Type B pancreatic cell (in vitro differentiated cells): ENCODE measurements around the gene NMRAL1. TPM values are rescaled to one million over a fixed set of nuclear protein-coding genes. Genes with fewer than 3 reads are reported as not detected.

Source experiments
- DNase-seq: peaks from one replicate; pipeline ENCODE4 v3.0.0; 2021; ENCODE audit warnings: mixed read lengths; ENCODE audit not compliant: unreplicated experiment; ENCODE audit errors: extremely low spot score
- H3K27ac Mint-ChIP-seq: 2 replicates; pipeline ENCODE4 v1.8.0; 2021; ENCODE audit warnings: mild to moderate bottlenecking, mixed read lengths
- H3K27me3 Mint-ChIP-seq: 2 replicates; pipeline ENCODE4 v1.8.0; 2021; ENCODE audit warnings: mixed read lengths
- H3K36me3 Mint-ChIP-seq: 2 replicates; pipeline ENCODE4 v1.8.0; 2021; ENCODE audit warnings: mixed read lengths
- H3K4me1 Mint-ChIP-seq: one replicate; pipeline ENCODE4 v1.8.0; 2021; ENCODE audit warnings: mixed read lengths; ENCODE audit not compliant: unreplicated experiment
- H3K4me3 Mint-ChIP-seq: 2 replicates; pipeline ENCODE4 v1.8.0; 2021; ENCODE audit warnings: mild to moderate bottlenecking, mixed read lengths
- H3K9me3 Mint-ChIP-seq: 2 replicates; pipeline ENCODE4 v1.8.0; 2021; ENCODE audit warnings: mixed read lengths
- CTCF ChIP-seq: fragments of 200-600 bp; sonication (generic); conservative IDR thresholded peaks from 2 replicates; pipeline ENCODE4 v1.5.0; 2021; ENCODE audit warnings: antibody characterized with exemption, mild to moderate bottlenecking
- total RNA-seq: library from RNA; stranded (reverse); gene quantifications from 2 replicates; pipeline ENCODE4 v1.2.1, GENCODE V29; 2021; ENCODE audit warnings: low replicate concordance

The NMRAL1 gene
- total RNA-seq, 1 donor from 2014 or later = 49.1 TPM

DNA sequence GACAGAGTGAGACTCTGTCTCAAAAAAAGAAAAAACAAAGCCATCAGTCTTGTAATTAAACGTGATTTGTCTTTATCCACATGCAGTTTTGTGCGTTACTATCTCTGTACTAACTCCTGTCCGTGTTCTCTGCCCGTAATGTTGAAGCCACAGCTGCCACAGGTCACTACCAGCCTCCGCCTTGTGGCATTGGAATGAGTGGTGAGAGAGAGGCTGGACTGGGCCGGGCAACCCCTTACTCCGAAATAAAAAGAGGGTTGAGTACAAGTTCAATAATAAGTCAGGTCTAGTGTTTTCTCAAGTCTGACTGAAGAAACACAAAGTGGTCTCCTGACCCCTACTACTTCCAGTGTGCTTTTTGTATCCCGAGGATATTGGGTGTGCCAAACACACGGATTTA lies 43.4 kb downstream of the NMRAL1 start:
- Mint-ChIP-seq H3K27ac (no peak overlapping the region), H3K4me3 (no peak overlapping the region), H3K36me3 (peaks cover 13% of the 10 kb centered on the region), H3K27me3 (no peaks in the 10 kb centered on the region), H3K4me1 (peaks cover 18% of the 10 kb centered on the region), H3K9me3 (no peaks in the 10 kb centered on the region)
- TF ChIP-seq CTCF = no peak
- DNase-seq = no peak

DNA sequence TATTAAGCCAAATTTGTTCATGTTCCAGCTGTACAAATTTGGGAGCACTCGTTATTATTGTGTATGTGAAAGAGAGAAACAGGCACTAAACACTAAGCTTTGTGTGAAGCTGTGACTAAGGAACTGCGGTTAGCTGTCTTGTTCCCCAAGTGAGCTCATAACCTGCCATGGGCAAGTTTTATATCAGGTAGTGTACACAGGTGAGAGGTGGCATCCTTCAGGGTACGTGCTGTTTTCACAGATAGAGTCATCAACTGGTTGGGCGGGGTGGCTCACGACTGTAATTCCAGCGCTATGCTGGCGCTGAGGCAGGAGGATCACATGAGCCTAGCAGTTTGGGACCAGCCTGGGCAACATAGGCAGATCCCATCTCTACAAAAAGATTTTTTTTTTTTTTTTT lies 45.9 kb downstream of the NMRAL1 start:
- no peak for TF ChIP-seq CTCF
- Mint-ChIP-seq H3K27me3 (no peaks in the 10 kb centered on the region), H3K4me1 (peaks cover 26% of the 10 kb centered on the region), H3K27ac (no peak overlapping the region), H3K4me3 (peak overlapping the region; percentile 55), H3K36me3 (peaks cover 13% of the 10 kb centered on the region), H3K9me3 (no peaks in the 10 kb centered on the region)
- DNase-seq = no peak

DNA sequence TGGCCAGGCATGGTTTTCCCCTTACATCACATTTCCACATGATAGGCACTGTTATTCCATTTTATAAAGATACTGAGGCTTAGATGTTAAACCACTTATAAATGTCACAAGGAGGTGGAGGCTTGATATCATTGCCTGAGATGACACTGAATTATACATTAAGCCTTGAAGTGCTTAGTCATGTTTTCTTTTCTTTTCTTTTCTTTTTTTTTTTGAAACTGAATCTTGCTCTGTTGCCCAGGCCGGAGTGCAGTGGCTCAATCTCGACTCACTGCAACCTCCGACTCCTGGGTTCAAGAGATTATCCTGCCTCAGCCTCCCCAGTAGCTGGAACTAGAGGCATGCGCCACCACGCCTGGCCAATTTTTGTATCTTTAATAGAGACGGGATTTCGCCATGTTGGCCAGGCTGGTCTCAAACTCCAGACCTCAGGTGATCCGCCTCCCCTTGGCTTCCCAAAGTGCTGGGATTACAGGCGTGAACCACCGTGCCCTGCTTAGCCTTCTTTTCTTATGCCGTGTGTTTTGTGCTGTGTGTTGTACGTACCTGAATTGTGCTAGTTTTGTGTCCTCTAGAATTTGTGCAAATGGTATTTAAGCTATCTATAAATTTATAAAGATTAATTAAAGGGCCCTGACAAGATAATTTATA lies 47.6 kb downstream of the NMRAL1 start:
- Mint-ChIP-seq H3K27me3 (no peaks in the 10 kb centered on the region), H3K36me3 (peaks cover 8% of the 10 kb centered on the region), H3K4me1 (peaks cover 26% of the 10 kb centered on the region), H3K9me3 (no peaks in the 10 kb centered on the region), H3K4me3 (peak overlapping the region; percentile 98), H3K27ac (peak overlapping the region; percentile 100)
- no peak for DNase-seq
- TF ChIP-seq CTCF = no peak

DNA sequence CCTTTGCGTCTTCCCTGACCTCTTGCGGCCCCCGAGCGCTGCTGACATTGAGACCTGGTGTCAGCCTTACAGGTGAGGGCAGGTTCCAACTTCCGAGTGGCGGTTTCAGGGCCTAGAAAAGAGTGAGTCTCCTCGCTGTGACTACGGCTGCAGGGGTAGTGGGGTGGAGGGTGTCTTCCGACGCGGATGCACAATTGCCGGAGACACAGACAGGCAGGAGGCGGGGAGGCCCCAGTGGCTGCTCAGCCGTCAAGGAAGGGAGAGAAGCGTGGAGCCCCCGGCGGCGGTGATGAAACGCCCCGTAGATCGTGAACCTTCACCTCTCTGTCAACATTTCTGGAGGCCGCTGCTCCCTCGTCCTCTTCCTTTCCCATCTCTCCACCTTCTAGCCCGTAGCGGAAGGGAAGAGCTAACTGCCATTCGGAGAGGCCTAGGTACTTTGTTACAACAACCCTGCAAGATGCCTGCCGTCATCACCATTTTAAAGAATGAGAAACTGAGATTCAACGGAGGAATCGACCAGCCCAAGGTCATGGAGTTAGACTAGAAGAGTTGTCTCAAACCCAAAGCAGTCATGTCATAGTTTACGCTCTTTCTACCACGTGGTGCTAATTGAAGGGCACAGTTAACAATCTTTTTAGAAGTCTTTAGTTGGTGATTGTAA lies 48.3 kb downstream of the NMRAL1 start:
- peaks cover 7% of the 10 kb centered on the region for H3K36me3 Mint-ChIP-seq
- H3K27me3 Mint-ChIP-seq = no peaks in the 10 kb centered on the region
- peaks cover 26% of the 10 kb centered on the region for H3K4me1 Mint-ChIP-seq
- H3K4me3 Mint-ChIP-seq = peak overlapping the region; percentile 98
- TF ChIP-seq CTCF = no peak
- H3K9me3 Mint-ChIP-seq = no peaks in the 10 kb centered on the region
- DNase-seq = no peak
- peak overlapping the region; percentile 100 for H3K27ac Mint-ChIP-seq

- no peaks in the 10 kb centered on the region for H3K27me3 Mint-ChIP-seq
- peak; percentile 94 for DNase-seq
- peak within 1 kb of the TSS; percentile 100 for H3K27ac Mint-ChIP-seq
- peak within 1 kb of the TSS; percentile 98 for H3K4me3 Mint-ChIP-seq
- peaks cover 26% of the 10 kb centered on the region for H3K4me1 Mint-ChIP-seq
- peaks cover 7% of the 10 kb centered on the region for H3K36me3 Mint-ChIP-seq
- H3K9me3 Mint-ChIP-seq = no peaks in the 10 kb centered on the region
- no peak for TF ChIP-seq CTCF
Observed at GRCh38 chr16:4425378-4426020, 48.9 kb downstream of the NMRAL1 start, which contains the start of gene DNAJA3. TSS of gene DNAJA3 (plus strand) at chr16:4425868. CDS start at chr16:4425882, 14 bp downstream.
